Sciatic nerve (tissue), 2 donors: Measurements from ENCODE around the gene ARFGEF3. TPM values are rescaled to one million over a fixed set of nuclear protein-coding genes. Genes with fewer than 3 reads are reported as not detected.
A peak's percentile ranks its signal among the peaks of the same experiment; 100 is the strongest.

Experiments
- ATAC-seq: fragments of 200-7000 bp; cut with Tn5 transposase; one replicate; pipeline ENCODE4 v1.9.1; 2020; ENCODE audit warnings: mild to moderate bottlenecking, moderate library complexity
- DNase-seq: peaks from one replicate; pipeline ENCODE4 v3.0.0-alpha.2; 2020; ENCODE audit warnings: low spot score
- intact Hi-C: fragments of 100-400 bp; cut with DNase I; formaldehyde crosslinking; loops from one replicate; pipeline ENCODE4 v1.14.2; 2022
- total RNA-seq: library from RNA; stranded (reverse); fragmentation: NEBNext Ultra II Directional; extraction: Animal tissue kit (Norgen Biotek cat#: 25700); gene quantifications from one replicate; pipeline ENCODE4 v1.2.1, GENCODE V29; 2021
- donor health status: DM: no; HTN: no; CAD: no.
- donor health status: DM: no; HTN: no; CAD: no.

Gene ARFGEF3
- total RNA-seq, 1 donor from 2014 or later, result 7.4 TPM

- DNase-seq (no peak), ATAC-seq (no peak)
- intact Hi-C loops, result no loop called here
Observed at GRCh38 chr6:138291849-138292181, 130.1 kb downstream of the ARFGEF3 start.

DNA sequence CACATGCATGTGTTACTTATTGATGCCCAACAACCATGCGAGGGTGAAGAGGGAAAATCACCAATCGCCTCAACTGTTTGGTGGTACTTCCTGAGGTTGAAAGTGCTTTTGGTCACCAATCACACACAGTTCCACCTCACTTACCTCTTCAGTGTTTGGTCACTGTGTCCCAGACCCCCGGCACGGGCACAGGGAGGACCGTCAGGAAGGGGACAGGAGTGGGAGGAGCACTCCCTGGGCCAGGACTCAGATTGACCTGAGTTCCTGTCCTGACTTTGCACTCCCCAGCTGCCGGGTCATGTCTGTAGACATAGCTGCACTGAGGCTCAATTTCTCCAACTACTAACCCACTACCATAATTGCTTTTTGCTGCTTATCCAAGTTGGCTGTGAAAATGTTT, 130.7 kb downstream of the ARFGEF3 start:
- intact Hi-C loops, result no loop called here
- ATAC-seq (no peak), DNase-seq (no peak)

DNA sequence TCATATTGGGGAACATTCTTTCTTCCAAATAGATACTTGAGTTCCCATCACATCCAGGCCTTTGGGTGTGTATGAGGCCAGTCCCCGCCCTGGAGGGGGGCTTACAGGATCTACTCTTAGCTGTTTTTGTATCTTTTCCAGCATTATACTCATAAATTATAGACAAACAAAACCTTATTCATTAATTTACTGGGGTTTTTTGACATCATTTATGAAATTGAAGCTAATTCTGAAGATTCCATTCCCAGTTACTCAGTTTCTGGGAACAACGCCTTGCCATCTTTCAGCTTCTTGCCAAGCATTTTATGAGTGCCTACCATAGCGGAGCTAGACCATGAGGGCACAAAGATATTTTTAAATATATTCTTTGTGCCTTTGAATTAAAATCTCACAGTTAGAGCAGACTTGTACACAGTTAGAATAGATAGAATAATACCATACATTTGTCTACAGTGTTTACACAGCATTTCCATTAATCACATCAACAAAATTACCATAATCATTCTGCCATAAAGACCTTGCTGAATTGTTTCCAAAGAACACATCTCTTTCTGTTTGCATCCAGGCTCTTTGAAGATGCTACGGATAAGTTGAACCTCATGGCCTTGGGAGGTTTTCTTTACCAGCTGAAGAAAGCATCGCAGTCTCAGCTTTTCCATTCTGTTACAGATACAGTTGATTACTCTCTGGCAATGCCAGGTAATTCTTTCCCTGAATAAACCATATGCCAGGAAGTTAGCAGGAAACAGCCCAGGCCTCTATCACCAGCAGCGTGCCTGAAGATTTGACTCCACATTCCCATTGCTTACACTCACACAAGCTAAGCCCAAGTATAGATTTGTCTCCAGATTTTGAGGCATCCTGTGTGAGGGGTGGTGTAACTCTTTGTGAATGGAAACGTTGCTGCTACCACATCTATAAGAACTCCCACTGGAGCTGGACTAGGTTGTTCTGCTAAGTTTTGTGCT, 132.0 kb downstream of the ARFGEF3 start:
- intact Hi-C loops, result no loop called here
- no peak for DNase-seq
- no peak for ATAC-seq

- ATAC-seq (no peak), DNase-seq (no peak)
- intact Hi-C loops, result no loop called here
Observed at GRCh38 chr6:138296381-138296780, 134.6 kb downstream of the ARFGEF3 start.

GRCh38 chr6:138296786-138297185, 135.0 kb downstream of the ARFGEF3 start:
- intact Hi-C loops, result no loop called here
- DNase-seq (no peak), ATAC-seq (no peak)

- ATAC-seq, result no peak
- DNase-seq, result no peak
- intact Hi-C loops, result no loop called here
Observed at GRCh38 chr6:138297761-138298298, 136.1 kb downstream of the ARFGEF3 start.

DNA sequence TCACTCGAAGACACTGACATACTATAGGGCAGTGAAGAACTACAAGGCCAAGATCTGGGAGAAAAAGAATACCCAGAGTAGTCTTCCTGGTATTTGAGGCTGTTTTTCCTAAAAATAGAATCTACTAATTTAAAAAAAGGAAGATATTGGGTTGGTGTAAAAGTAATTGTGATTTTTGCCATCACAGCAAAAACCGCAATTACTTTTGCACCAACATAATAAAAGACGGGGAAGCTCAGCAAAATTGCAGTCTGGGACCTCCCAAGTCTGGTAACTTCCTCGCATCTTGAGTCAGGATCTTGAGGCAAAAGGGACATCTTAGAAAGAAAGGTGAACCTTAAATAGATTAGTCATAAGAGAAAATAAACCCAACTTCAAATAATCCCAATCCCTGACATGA, 138.7 kb downstream of the ARFGEF3 start:
- ATAC-seq (no peak), DNase-seq (no peak)
- intact Hi-C loops, result no loop called here

GRCh38 chr6:138302554-138302953, 140.8 kb downstream of the ARFGEF3 start:
- ATAC-seq (no peak), DNase-seq (no peak)
- intact Hi-C loops, result no loop called here

DNA sequence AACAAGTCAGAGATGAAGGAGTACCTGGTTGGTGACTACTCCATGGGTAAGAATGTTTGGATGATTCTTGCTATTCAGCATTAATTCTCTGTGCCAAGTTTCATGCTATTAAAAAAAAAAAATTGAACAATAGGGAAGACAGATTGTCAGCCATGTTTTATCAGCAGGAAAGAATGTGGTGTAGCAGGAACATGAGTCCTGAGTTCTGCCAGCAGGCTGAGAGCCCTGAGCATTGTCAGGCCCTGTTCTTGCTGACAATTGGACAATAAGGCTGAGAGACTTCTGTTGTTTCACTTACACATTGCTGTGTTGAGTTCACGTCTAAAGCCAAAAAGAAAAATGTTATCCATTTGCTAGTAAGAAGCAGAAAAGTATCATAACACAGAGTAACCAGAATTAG, 145.6 kb downstream of the ARFGEF3 start:
- ATAC-seq, result no peak
- intact Hi-C loops, result no loop called here

DNA sequence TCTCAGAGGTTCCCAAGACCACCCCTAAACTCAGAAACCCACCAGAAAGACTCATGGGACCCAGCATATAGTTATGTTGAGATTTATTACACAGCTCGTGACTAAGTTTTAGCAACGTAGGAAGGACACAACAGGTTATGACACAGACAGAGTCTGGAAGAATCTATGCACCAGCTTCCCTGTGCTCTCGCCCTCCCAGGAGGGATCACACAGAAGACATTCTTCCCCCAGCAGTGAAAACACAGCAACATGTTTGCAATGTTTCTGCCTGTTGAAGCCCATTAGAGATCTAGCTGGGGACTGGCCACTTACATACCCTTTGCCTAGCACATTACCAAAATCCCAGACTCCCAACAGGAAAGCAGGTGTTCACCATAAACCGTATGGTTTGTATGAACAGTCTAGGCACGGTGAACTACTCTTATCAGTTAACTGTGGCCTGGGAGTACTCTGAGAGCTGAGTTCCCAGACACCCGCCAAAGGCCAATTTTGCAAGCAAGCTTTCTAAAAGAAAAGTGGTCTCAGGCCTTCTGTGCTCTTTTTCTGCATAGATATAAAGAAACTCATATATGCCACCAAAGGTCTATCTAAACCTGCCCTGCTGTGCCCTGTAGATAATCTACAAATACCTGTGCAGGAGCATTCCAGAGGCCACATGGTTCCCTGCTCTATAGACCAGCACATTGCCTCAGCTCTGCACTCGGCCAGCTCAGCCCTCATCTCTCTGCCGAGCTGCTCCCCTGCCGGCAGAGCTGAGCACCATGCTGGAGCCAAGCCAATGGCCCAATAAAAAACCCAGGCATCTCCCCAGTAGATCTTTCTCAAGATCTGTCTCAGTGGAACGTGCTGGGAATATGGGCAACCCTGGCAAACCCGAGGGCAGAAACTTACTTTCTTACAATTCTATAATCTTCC, 146.3 kb downstream of the ARFGEF3 start:
- intact Hi-C loops, result no loop called here
- ATAC-seq (peak; percentile 85), DNase-seq (peak; percentile 66)

More for the DNA sequence above, 145.6 kb downstream of the ARFGEF3 start:
- no peak for DNase-seq

GRCh38 chr6:138308731-138309110, 147.0 kb downstream of the ARFGEF3 start:
- intact Hi-C loops, result no loop called here
- DNase-seq (no peak), ATAC-seq (no peak)

- ATAC-seq, result no peak
- intact Hi-C loops, result no loop called here
- DNase-seq, result no peak
Observed at GRCh38 chr6:138309695-138310094, 148.0 kb downstream of the ARFGEF3 start.

GRCh38 chr6:138310294-138310693, 148.6 kb downstream of the ARFGEF3 start:
- intact Hi-C loops, result no loop called here
- DNase-seq (no peak), ATAC-seq (no peak)

- intact Hi-C loops, result no loop called here
- DNase-seq (no peak), ATAC-seq (no peak)
Observed at GRCh38 chr6:138310821-138311220, 149.1 kb downstream of the ARFGEF3 start.

DNA sequence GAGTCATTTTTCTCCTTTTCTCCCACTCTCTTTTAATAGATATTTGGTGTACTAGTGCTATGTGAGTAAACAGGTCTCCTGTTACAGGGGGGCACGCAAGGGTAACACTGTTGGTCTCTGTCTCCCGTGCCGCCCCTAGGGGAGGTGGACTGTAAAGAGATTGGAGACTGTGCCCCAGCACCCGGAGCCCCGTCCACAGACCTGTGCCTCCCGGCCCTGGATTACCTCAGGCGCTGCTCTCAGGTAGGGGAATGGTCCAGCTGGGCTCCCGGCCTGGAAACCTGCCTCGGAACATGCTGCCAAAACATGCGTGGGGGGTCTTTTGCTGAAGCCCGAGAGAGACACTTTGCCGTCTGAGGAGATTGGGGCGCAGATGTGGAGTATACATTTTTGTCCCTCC, 149.5 kb downstream of the ARFGEF3 start:
- DNase-seq (no peak), ATAC-seq (no peak)
- intact Hi-C loops, result no loop called here

DNA sequence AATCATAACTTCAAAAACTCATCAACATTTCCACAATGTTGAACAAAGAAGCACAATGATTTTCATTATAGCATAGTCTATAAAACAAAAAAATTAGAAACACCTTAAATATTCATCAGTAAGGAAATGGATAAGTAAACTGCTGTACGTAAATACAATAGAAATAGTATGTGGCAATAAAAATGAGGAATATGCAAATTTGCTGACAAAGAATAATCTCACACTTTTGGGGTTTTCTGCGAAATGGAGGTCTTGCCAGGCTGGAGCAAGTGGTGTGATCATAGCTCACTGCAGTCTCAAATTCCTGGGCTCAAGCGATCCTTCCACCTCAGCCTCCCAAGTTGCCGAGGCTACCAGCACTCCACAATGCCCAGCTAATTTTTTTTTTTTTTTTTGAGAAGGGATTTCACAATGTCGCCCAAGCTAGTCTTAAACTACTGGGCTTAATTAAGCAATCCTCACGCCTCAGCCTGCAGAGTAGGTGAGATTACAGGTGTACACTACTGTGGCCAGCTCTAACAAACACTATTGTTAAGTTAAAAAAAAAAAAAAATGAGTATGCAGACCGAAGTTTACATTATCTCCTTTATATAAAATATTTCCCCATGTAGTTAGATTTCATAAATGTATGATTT, 157.1 kb downstream of the ARFGEF3 start:
- DNase-seq (no peak), ATAC-seq (no peak)
- intact Hi-C loops, result no loop called here

DNA sequence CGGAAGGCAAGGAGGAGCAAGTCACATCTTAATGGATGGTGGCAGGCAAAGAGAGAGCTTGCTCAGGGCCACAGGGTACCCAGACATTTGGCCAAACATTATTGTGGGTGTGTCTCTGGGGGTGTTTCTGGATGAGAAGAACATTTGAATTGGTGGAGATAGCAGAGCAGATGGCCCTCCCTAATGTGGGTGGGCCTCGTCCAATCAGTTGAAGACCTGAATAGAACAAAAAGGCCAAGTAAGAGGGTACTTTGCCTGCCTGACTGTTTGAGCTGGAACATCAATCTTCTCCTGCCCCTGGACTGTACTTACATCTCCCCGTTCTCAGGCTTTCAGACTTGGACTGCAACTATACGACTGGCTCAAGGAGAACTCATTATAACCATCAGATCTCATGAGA, 160.2 kb downstream of the ARFGEF3 start:
- DNase-seq (no peak), ATAC-seq (no peak)
- intact Hi-C loops, result no loop called here

- intact Hi-C loops, result no loop called here
- DNase-seq (no peak), ATAC-seq (peak; percentile 10)
Observed at GRCh38 chr6:138323821-138324220, 162.1 kb downstream of the ARFGEF3 start.

- DNase-seq, result no peak
- ATAC-seq, result no peak
- intact Hi-C loops, result no loop called here
Observed at GRCh38 chr6:138328210-138328609, 166.5 kb downstream of the ARFGEF3 start.
